RWPE2 (cell line): ENCODE data around the gene AQP2.
"Not testable (repeated sequence)": the region's sequence is repeated elsewhere in the genome, so short reads cannot be mapped to it uniquely, and the experiment has no call there.

Experiments
- ATAC-seq: fragments of 200-7000 bp; cut with Tn5 transposase; 3 replicates; pipeline ENCODE4 v1.9.1; 2021; ENCODE audit warnings: low read depth
- DNase-seq: peaks from one replicate; pipeline ENCODE4 v3.0.0-alpha.2; 2020; ENCODE audit warnings: low spot score
- H3K27ac ChIP-seq: fragments of 450-650 bp; 2 replicates; pipeline ENCODE4 v1.5.1; 2017; ENCODE audit warnings: mild to moderate bottlenecking; ENCODE audit not compliant: poor library complexity, severe bottlenecking
- H3K27me3 ChIP-seq: fragments of 250-450 bp; sonication (Bioruptor Pico); 2 replicates; pipeline ENCODE4 v1.5.1; 2021; ENCODE audit warnings: mild to moderate bottlenecking, moderate library complexity; ENCODE audit not compliant: insufficient read depth, poor library complexity, severe bottlenecking
- H3K36me3 ChIP-seq: fragments of 250-450 bp; sonication (Bioruptor Pico); 2 replicates; pipeline ENCODE4 v1.5.1; 2020; ENCODE audit warnings: low read depth, mild to moderate bottlenecking, moderate library complexity
- H3K4me1 ChIP-seq: fragments of 250-450 bp; sonication (Bioruptor Pico); 2 replicates; pipeline ENCODE4 v1.5.1; 2021; ENCODE audit warnings: mild to moderate bottlenecking, moderate library complexity; ENCODE audit not compliant: insufficient read depth, poor library complexity, severe bottlenecking
- H3K4me3 ChIP-seq: fragments of 250-450 bp; sonication (Bioruptor Pico); 2 replicates; pipeline ENCODE4 v1.5.1; 2021; ENCODE audit warnings: mild to moderate bottlenecking, moderate library complexity; ENCODE audit not compliant: severe bottlenecking
- H3K9me3 ChIP-seq: fragments of 250-450 bp; sonication (Bioruptor Pico); 2 replicates; pipeline ENCODE4 v1.5.1; 2021; ENCODE audit warnings: mild to moderate bottlenecking, moderate library complexity; ENCODE audit not compliant: severe bottlenecking
- CTCF ChIP-seq: fragments of 450-650 bp; IDR thresholded peaks from one replicate; pipeline ENCODE4 v1.5.1; 2017; ENCODE audit warnings: mild to moderate bottlenecking, moderate library complexity; ENCODE audit not compliant: poor library complexity, severe bottlenecking

The AQP2 gene

DNA sequence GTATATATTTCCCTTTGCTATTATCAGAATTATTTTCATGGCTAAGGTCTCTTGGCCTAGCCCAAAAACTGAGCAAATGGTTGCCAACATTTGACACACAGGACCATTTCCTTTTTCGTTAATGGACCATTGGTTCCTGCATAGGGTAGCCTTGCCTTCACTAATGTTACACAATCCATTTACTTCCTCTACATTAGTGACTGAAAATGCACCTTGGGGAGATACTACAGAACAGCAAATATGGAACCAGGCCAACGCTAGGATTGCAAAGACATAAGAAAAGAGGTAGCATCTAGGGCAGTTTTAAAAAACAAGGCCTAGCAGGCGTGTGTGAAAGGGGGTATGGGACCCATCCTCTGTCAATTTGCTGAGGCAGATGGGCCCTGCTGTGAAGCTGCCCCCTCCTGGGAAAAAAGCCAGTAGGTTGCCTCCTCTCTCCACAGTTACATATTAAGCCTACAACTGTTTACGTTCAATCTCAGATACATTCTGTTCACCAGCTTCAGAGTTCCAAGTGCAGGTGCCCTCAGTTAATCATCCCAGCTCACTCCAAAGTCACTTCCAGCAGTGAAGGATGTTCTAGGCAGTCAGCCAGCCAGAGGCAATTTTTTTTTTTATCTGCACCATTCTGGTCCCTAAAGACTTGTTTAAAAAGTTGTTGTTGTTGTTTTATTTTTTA, 37.2 kb downstream of the AQP2 start:
- Histone ChIP-seq H3K36me3 (peaks cover 43% of the 10 kb centered on the region), H3K9me3 (no peaks in the 10 kb centered on the region), H3K4me3 (no peak overlapping the region), H3K27me3 (no peaks in the 10 kb centered on the region), H3K27ac (no peak overlapping the region), H3K4me1 (peaks cover 4% of the 10 kb centered on the region)
- DNase-seq (no peak), ATAC-seq (no peak)
- TF ChIP-seq CTCF = no peak

DNA sequence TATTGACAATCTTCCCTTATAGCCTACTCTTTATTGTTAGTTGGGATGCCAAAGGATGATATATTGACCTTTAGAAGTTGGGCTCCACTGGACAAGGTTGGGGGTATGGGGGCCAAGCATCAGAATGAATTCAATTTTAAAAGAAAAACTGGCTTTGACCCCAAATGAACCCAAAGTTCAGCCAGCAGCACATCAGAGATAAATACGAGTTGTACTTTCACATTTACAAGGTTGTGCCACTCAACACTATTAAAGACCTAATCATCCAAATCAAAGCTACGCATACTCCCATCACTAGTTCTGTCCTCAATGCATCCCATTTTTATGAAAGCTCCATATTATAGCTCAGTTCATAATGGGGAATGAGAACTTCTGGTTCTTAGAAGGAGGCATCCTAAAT, 38.9 kb downstream of the AQP2 start:
- not testable (repeated sequence) for H3K4me3 ChIP-seq, H3K27me3 ChIP-seq, H3K27ac ChIP-seq, H3K4me1 ChIP-seq, ATAC-seq, DNase-seq, H3K9me3 ChIP-seq
- H3K36me3 ChIP-seq = peaks cover 59% of the 10 kb centered on the region

- Histone ChIP-seq H3K4me1 (no peaks in the 10 kb centered on the region), H3K9me3 (no peaks in the 10 kb centered on the region), H3K36me3 (peaks cover 68% of the 10 kb centered on the region), H3K4me3 (no peak overlapping the region), H3K27ac (no peak overlapping the region), H3K27me3 (no peaks in the 10 kb centered on the region)
- no peak for ATAC-seq
- TF ChIP-seq CTCF = no peak
- DNase-seq = no peak
Measured at GRCh38 chr12:49990273-49990672, 39.7 kb downstream of the AQP2 start.

- peaks cover 96% of the 10 kb centered on the region for H3K36me3 ChIP-seq
- H3K4me1 ChIP-seq = no peaks in the 10 kb centered on the region
- no peaks in the 10 kb centered on the region for H3K9me3 ChIP-seq
- TF ChIP-seq CTCF = no peak
- ATAC-seq (no peak), DNase-seq (no peak)
- no peaks in the 10 kb centered on the region for H3K27me3 ChIP-seq
- H3K4me3 ChIP-seq = no peak overlapping the region
- H3K27ac ChIP-seq = no peak overlapping the region
Measured at GRCh38 chr12:49998453-49998852, 47.9 kb downstream of the AQP2 start.

- H3K4me1 ChIP-seq = no peaks in the 10 kb centered on the region
- ATAC-seq = no peak
- TF ChIP-seq CTCF = no peak
- peaks cover 92% of the 10 kb centered on the region for H3K36me3 ChIP-seq
- H3K4me3 ChIP-seq = no peak overlapping the region
- no peaks in the 10 kb centered on the region for H3K27me3 ChIP-seq
- no peaks in the 10 kb centered on the region for H3K9me3 ChIP-seq
- H3K27ac ChIP-seq = no peak overlapping the region
- no peak for DNase-seq
Measured at GRCh38 chr12:50003595-50003994, 53.1 kb downstream of the AQP2 start.
